ENCODE results near the gene DVL2. TPM values are rescaled to one million over a fixed set of nuclear protein-coding genes. Genes with fewer than 3 reads are reported as not detected.
"Not testable (repeated sequence)": the region's sequence is repeated elsewhere in the genome, so short reads cannot be mapped to it uniquely, and the experiment has no call there.

Gene DVL2
- total RNA-seq, 2 donors from 2014 or later, result 37.0 to 46.9 TPM

DNA sequence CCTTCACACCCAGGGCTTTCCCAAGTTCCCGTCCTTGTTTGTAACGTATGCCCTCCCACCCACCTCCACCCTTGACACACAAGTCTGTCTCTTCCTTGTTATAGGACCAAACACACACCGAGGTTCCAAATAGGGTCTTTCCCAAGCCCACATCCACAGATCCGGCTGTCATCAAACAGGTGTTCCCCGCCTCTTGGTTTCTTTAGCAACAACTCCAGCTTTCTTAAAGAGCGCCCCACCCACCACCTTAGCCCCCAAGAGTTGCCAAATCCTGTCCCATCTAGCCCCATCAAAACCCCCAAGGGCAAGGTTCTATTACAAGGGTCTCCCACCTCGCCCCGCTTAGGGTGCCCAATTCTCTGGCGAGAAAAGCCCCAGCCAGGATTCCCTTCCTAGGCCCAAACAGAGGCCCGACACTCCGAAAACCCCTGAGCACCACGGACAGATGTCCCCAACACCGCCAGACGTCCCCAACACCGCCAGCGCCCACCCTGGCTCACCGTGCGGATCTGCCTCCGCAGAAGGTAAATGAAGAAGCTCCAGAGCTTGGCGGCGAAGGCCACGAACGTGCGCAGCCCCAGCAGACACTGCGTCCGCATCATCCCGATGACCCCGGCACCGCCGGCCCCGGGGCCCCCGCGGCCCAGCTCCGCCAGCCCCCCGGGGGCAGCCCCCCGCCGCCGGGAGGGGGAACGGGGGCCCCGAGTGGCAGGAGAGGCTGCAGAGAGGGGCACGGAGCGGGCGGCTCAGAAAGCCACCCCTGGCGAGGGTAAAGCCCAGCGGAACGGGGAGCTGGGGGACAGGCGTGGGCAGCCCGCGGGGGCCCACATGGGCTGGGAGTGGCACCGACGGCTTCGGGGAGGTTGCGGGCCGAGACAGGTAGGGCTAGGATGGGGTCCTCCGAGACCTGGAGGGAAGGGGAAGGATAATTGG, 16.6 kb upstream of the DVL2 start:
- H3K4me3 Mint-ChIP-seq, result peak overlapping the region; percentile 95
- H3K9me3 ChIP-seq (ENCODE audit: control insufficient read depth, low read length, poor library complexity, severe bottlenecking), result no peaks in the 10 kb centered on the region
- peaks cover 15% of the 10 kb centered on the region for H3K36me3 Mint-ChIP-seq (ENCODE audit: low read depth)
- peaks cover 33% of the 10 kb centered on the region for H3K4me1 Mint-ChIP-seq
- H3K27ac Mint-ChIP-seq, result peak overlapping the region; percentile 98
- ATAC-seq, result peak; percentile 20
- peak in 2 of 3 donors; percentile 18 to 31 for DNase-seq
- no peaks in the 10 kb centered on the region for H3K27me3 Mint-ChIP-seq

DNA sequence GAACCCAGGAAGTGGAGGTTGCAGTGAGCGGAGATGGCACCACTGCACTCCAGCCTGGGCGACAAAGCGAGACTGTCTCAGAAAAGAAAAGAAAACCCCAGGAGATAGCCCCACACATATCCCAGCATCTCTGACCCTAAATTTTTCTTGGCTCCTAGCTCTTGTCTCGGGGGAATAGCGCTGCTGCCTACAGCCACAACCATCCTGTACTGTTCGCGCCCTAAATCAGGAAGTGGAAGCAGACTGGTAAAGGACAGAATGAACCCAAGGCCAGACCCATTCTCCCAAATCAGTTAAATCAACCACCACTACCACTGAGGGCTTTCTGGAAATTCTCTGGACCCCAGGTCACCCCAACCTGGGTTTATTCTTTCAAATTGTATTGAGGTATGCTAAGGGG, 15.5 kb upstream of the DVL2 start:
- peaks cover 33% of the 10 kb centered on the region for H3K4me1 Mint-ChIP-seq
- peak overlapping the region; percentile 95 for H3K4me3 Mint-ChIP-seq
- no peaks in the 10 kb centered on the region for H3K27me3 Mint-ChIP-seq
- no peak for ATAC-seq
- H3K27ac Mint-ChIP-seq, result peak overlapping the region; percentile 98
- no peak for DNase-seq
- H3K9me3 ChIP-seq (ENCODE audit: control insufficient read depth, low read length, poor library complexity, severe bottlenecking), result no peaks in the 10 kb centered on the region
- peaks cover 15% of the 10 kb centered on the region for H3K36me3 Mint-ChIP-seq (ENCODE audit: low read depth)

- H3K4me3 Mint-ChIP-seq, result peak overlapping the region; percentile 81
Observed at GRCh38 chr17:7249214-7249613, 14.9 kb upstream of the DVL2 start.

GRCh38 chr17:7248796-7249195, 14.5 kb upstream of the DVL2 start:
- H3K27ac Mint-ChIP-seq, result peak overlapping the region; percentile 98
- peak overlapping the region; percentile 81 for H3K4me3 Mint-ChIP-seq
- peaks cover 31% of the 10 kb centered on the region for H3K4me1 Mint-ChIP-seq
- H3K27me3 Mint-ChIP-seq, result no peaks in the 10 kb centered on the region
- no peaks in the 10 kb centered on the region for H3K9me3 ChIP-seq (ENCODE audit: control insufficient read depth, low read length, poor library complexity, severe bottlenecking)
- ATAC-seq (no peak), DNase-seq (no peak)
- H3K36me3 Mint-ChIP-seq (ENCODE audit: low read depth), result peaks cover 12% of the 10 kb centered on the region

More at GRCh38 chr17:7249214-7249613, 14.9 kb upstream of the DVL2 start:
- DNase-seq (no peak), ATAC-seq (no peak)
- peak overlapping the region; percentile 98 for H3K27ac Mint-ChIP-seq
- peaks cover 33% of the 10 kb centered on the region for H3K4me1 Mint-ChIP-seq
- no peaks in the 10 kb centered on the region for H3K27me3 Mint-ChIP-seq
- peaks cover 12% of the 10 kb centered on the region for H3K36me3 Mint-ChIP-seq (ENCODE audit: low read depth)
- no peaks in the 10 kb centered on the region for H3K9me3 ChIP-seq (ENCODE audit: control insufficient read depth, low read length, poor library complexity, severe bottlenecking)

- peaks cover 32% of the 10 kb centered on the region for H3K4me1 Mint-ChIP-seq
- DNase-seq, result no peak
- peak overlapping the region; percentile 57 for H3K27ac Mint-ChIP-seq
Observed at GRCh38 chr17:7246779-7247178, 12.5 kb upstream of the DVL2 start.

DNA sequence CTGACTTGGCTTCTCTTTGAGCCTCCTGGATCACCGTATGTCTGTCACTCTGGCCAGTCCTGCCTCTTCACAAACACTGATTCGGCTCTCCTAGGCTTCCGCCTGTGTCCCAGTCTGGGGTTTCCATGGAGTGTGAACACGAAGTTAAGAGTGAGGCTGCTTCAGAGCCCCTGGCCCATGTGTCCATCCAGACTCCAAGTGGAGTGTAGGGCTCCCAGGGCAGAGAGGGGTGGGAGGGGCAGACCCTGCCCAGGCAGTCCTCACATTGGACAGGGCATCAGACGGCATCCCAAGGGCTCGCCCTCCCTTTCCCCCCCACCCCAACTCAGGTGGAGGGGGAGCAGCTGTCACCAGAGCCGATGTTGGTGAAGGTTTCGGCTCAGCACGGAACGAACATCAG, 9.5 kb upstream of the DVL2 start:
- not testable (repeated sequence) for H3K9me3 ChIP-seq (ENCODE audit: control insufficient read depth, low read length, poor library complexity, severe bottlenecking); DNase-seq; H3K4me3 Mint-ChIP-seq; ATAC-seq; H3K27me3 Mint-ChIP-seq; H3K36me3 Mint-ChIP-seq (ENCODE audit: low read depth)
- peak overlapping the region; percentile 100 for H3K27ac Mint-ChIP-seq
- H3K4me1 Mint-ChIP-seq, result peaks cover 34% of the 10 kb centered on the region

More at GRCh38 chr17:7246779-7247178, 12.5 kb upstream of the DVL2 start:
- no peaks in the 10 kb centered on the region for H3K9me3 ChIP-seq (ENCODE audit: control insufficient read depth, low read length, poor library complexity, severe bottlenecking)
- no peak overlapping the region for H3K4me3 Mint-ChIP-seq
- H3K36me3 Mint-ChIP-seq (ENCODE audit: low read depth), result peaks cover 8% of the 10 kb centered on the region
- H3K27me3 Mint-ChIP-seq, result no peaks in the 10 kb centered on the region
- ATAC-seq, result no peak

GRCh38 chr17:7243453-7243729, 9.1 kb upstream of the DVL2 start:
- ATAC-seq (no peak), DNase-seq (no peak)
- Mint-ChIP-seq H3K27ac (peak overlapping the region; percentile 100), H3K4me1 (peaks cover 33% of the 10 kb centered on the region), H3K36me3 (ENCODE audit: low read depth) (peaks cover 8% of the 10 kb centered on the region), H3K27me3 (no peaks in the 10 kb centered on the region), H3K4me3 (peak overlapping the region; percentile 99)
- no peaks in the 10 kb centered on the region for H3K9me3 ChIP-seq (ENCODE audit: control insufficient read depth, low read length, poor library complexity, severe bottlenecking)

GRCh38 chr17:7242717-7243452, 8.6 kb upstream of the DVL2 start:
- no peaks in the 10 kb centered on the region for H3K9me3 ChIP-seq (ENCODE audit: control insufficient read depth, low read length, poor library complexity, severe bottlenecking)
- Mint-ChIP-seq H3K27me3 (no peaks in the 10 kb centered on the region), H3K27ac (peak overlapping the region; percentile 100), H3K4me1 (peaks cover 33% of the 10 kb centered on the region), H3K4me3 (peak overlapping the region; percentile 99), H3K36me3 (ENCODE audit: low read depth) (peaks cover 8% of the 10 kb centered on the region)
- DNase-seq (peak; percentile 87 to 91 (median 91)), ATAC-seq (peak; percentile 55)

DNA sequence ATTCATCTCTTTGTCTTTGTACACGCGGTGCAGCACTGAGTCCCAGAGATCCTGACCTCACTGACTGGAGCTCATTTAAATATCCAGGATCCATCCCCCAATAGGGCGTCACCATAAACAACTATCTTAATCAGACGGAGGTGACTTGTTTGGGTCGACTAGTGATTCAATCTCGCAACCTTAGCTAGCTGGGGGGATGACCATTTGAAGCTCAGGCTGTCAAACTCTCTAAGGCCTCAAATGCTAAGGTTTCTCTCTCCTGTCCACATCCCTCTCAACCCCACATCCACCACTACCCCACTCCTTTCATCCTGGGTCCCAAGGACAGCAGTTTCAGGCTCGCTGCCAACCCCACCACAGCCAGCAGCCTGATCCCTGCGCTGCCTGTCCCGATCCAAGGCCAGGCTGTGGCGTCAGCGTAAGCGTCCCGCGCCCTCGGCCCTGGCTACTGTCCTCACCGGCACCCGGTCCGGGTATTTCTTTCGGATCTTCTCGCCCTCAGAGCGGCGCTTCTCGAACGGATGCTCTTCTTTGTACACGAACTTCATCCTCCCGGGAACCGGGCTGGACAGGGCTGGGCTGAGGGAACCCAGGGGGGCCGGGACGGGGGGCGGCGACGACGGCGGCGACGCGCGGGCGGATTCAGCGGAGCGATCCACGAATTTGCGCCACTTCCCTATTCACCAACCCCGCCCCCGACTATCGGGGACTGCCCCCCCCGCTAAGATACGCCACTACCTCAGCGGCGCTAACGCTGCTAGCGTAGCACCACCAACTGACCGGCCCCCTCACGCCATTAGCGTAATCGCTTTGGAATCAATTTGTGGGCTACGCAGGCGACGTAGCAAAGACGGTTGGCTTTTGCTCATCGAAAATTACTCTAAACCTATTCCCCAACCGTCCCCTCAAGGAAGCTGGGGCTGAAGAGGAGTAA, 7.7 kb upstream of the DVL2 start, which contains the start of gene GABARAP:
GABARAP (minus strand) TSS at position 667 of the 934 bp plus-strand sequence; CDS start at position 548, 119 bp downstream.
- H3K36me3 Mint-ChIP-seq (ENCODE audit: low read depth), result peaks cover 9% of the 10 kb centered on the region
- peak within 1 kb of the TSS; percentile 100 for H3K27ac Mint-ChIP-seq
- ATAC-seq, result peak; percentile 42
- no peaks in the 10 kb centered on the region for H3K9me3 ChIP-seq (ENCODE audit: control insufficient read depth, low read length, poor library complexity, severe bottlenecking)
- no peaks in the 10 kb centered on the region for H3K27me3 Mint-ChIP-seq
- peak within 1 kb of the TSS; percentile 99 for H3K4me3 Mint-ChIP-seq
- peak; percentile 83 to 89 (median 87) for DNase-seq
- H3K4me1 Mint-ChIP-seq, result peaks cover 38% of the 10 kb centered on the region

DNA sequence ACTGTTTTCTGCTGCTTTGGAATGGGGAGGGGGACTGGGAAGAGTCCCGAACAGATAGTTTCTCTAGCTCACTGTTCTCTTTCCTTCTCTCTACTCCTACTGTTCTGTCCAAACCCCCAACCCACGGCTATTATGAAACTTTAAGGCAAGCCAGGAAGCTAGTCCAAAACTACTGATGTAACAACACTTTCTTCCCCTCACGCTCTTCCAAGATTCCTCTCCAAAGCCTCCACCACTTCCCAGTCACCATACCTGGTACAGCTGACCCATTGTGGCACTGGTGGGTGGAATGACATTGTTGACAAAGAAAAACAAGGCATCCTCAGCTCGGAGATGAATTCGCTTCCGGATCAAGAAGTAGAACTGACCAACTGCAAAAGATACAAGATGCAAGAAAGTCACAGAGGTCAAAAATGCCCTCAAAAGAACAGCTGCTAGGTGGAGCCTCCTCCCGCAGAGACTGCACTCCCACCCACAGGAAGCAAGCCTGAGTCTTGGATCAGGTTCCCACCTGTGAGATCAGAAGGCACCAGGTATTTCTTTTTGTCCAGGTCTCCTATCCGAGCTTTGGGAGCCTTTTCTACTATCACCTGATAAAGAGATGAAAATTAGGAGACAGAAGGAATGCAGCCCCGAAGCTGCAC, 6.9 kb upstream of the DVL2 start:
- Mint-ChIP-seq H3K4me3 (peak overlapping the region; percentile 99), H3K27ac (peak overlapping the region; percentile 100), H3K36me3 (ENCODE audit: low read depth) (peaks cover 9% of the 10 kb centered on the region), H3K27me3 (no peaks in the 10 kb centered on the region), H3K4me1 (peaks cover 43% of the 10 kb centered on the region)
- DNase-seq (no peak), ATAC-seq (no peak)
- no peaks in the 10 kb centered on the region for H3K9me3 ChIP-seq (ENCODE audit: control insufficient read depth, low read length, poor library complexity, severe bottlenecking)

GRCh38 chr17:7240375-7240774, 6.1 kb upstream of the DVL2 start:
- peak overlapping the region; percentile 100 for H3K27ac Mint-ChIP-seq
- no peak for ATAC-seq
- no peaks in the 10 kb centered on the region for H3K27me3 Mint-ChIP-seq
- H3K4me1 Mint-ChIP-seq, result peaks cover 48% of the 10 kb centered on the region
- H3K4me3 Mint-ChIP-seq, result peak overlapping the region; percentile 99
- DNase-seq, result no peak
- peaks cover 7% of the 10 kb centered on the region for H3K36me3 Mint-ChIP-seq (ENCODE audit: low read depth)
- no peaks in the 10 kb centered on the region for H3K9me3 ChIP-seq (ENCODE audit: control insufficient read depth, low read length, poor library complexity, severe bottlenecking)

All from T-helper 17 cell (primary cell).